Measurements from ENCODE around the gene LILRB5.
A peak's percentile ranks its signal among the peaks of the same experiment; 100 is the strongest.
"Not testable (repeated sequence)": the region's sequence is repeated elsewhere in the genome, so short reads cannot be mapped to it uniquely, and the experiment has no call there.

The LILRB5 gene

DNA sequence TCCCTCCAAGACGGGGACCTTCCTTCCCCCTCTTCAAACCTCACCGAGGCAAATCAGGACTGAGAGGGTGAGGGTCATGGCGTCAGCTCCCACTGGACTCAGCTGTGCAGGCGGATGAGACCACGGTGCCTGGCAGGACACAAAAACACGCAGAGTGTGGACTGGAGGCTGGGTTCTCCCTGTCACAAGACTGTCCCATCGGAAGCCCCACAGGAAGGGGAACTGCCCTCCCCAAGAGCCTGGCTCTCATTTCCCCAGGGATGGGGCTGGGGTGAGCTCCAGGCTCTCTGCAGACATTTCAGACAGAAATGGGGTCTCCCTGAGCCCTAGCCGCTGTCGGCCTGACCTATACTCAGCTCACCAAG, at the start of gene LILRB5:
Gene LILRB5, minus strand, starts transcription at position 158 of the 365 bp plus-strand sequence. Its CDS starts 80 bp downstream, at position 78.
- no peak for DNase-seq (ENCODE audit: low read depth)

DNA sequence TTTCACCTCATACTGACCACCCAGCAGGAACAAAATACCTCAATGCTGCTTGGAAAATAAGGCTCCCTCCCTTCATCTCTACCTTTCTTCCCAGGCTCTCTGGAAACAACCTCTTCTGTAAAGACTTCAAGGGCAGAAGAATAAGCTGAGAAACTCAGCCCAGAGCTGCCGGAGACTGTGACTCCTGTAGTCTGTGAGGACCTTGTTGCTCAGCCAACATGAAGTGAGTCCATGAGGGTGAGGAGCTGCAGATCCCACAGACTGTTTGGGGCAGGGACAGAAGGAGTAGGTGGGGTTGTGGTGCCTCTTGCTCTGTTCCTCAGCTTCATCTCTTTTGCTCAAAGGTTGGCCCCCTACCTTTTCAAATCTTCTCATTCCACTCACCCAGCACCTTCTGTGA, 48.1 kb upstream of the LILRB5 start:
- DNase-seq (ENCODE audit: low read depth), result no peak

DNA sequence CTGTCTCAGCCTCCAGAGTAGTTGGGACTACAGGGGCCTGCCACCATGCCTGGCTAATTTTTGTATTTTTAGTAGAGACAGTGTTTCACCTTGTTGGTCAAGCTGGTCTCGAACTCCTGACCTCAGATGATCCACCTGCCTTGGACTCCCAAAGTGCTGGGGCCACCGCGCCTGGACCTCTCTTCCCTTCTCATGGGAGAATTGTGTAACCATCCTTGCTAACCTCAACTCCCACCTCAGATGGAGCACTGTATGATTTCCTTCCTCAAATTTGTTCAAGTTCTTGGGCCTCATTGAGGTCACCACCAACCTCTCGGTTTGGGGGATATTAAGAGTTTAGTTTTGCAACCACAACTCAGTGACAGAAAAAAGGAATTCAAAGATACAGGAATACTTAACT, 45.2 kb upstream of the LILRB5 start:
- DNase-seq (ENCODE audit: low read depth), result no peak

DNA sequence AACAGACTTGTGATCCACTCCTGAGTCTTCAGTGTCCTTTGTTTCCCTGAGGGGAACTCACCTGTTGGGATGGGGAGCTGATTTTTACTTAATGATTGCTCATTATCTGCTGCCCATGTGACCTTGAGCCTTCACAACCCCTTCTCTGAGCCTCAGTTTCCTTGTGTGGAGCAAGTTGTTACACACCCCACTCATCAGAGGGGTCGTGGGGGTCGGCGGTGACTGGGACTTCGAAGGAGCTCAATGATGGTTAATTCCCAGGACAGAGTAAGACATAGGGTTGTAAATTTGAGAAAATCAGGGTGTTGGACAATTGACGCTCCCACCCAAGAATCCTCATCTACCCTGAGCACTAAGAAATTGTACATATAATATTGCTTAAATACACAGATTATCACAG, 42.4 kb upstream of the LILRB5 start:
- DNase-seq (ENCODE audit: low read depth), result no peak

DNA sequence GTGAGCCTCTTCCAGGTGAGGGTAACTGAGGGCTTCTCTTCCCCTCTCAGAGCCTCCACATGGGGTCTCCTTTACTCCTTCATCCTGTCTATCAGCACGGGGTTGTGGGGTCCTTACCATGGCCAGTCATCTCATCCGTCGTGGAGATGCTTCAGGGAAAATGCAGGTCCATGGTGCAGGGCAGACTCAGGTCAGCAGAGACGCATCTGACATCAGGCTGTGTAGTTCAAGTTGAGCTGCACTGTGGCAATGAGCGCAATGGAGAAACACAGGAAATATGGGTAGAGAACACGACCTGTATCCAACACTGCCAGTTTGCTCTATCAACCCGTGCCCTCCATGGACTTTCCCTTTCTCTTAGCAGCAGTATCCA, 42.0 kb upstream of the LILRB5 start:
- DNase-seq (ENCODE audit: low read depth), result no peak

DNA sequence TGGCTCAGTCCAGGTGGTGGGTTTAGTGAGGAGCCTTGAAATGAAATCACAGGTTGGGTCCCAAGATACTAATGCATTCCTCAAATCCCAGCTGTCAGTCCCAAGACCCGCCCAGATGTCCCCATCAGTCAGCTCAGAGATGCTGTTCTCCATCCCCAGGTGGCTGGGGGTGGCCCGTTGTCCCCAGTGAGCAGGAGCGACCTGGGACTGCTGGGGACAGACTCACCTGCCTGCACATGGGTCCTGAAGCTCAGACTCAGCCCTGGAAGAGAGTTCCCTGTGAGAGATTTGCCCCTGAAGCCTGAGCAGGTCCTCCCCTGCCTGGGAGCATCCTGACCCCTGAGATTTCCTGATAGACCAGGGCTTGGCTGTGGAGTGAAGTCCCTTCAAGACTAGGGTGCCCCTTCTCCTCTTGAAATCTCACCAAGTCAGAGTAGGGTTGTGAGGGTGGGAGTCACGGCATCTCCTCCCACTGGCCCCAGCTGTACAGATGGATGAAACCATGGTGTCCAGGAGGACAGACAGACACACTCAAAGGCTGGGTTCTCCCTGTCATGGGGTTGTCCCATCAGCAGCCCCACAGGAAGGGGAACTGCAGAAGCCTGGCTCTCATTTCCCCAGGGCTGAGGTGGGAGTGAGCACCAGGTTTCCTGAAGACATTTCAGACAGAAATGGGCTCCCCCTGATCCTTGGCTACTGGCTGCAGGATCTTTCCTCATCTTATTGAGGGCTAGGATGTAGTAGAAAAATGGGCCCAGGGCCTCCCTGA, 41.5 kb upstream of the LILRB5 start:
- no peak for DNase-seq (ENCODE audit: low read depth)

DNA sequence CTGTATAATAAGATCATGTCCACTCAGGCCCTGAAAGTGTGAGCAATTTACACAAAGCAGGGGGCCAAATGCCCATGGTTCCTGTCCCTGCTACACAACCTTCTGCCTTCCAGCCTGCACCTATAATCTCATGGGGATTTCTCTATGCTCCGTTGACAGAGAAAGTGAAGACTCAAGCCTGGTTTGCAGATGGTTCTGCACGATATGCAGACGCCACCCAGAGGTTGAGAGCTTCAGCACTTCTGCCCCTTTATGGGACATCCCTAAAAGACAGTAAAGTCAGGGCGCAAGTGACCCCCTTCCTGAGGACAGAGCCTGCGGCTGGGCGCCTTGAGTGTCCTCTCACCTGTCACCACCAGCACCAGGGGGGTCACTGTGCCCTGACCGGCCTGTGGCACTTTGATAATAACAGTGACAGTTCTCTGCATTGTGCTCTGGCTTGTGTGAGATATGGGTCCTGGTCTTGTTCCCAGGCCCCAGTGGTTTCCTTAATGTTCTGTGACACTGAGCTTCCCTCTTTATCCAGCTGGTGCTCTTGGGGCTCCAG, 40.8 kb upstream of the LILRB5 start:
- no peak for DNase-seq (ENCODE audit: low read depth)

DNA sequence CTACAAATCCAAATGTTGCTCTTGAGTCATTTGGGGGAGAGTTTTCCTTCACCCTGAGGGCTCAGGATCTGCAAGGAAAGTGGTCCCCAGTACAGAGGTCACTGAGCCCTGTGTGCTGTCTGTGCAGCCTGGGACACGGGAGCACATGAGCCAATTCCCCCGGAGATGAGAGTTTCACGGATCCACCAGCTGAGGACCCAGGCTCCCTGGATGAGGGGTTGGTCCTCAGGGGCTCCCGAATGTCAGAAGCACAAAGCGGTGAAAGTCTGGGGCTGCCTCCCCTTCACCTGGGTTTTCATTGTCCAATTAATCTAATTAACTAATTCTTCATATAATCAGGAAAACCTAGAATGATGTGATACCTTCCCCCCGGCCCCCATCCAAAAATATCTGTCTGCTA, 37.5 kb upstream of the LILRB5 start:
- DNase-seq (ENCODE audit: low read depth), result no peak

DNA sequence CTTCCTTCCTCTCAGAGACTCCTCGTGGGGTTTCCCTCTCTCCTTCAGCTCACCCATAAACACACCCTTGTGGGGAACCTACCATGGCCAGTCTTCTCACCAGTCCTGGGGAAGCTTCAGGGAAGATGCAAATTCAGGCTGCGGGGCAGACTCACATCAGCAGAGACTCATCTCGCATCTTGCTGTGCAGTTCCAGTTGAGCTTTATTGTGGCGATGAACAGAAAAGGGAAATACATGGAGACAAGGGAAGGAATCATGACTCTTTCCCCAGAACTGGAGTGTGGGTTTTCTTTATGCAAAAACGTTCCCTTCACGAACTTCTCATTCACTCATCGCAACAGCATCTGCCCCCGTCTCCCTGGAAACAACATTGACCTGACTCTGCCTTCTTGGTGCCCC, 32.1 kb upstream of the LILRB5 start:
- not testable (repeated sequence) for DNase-seq (ENCODE audit: low read depth)

DNA sequence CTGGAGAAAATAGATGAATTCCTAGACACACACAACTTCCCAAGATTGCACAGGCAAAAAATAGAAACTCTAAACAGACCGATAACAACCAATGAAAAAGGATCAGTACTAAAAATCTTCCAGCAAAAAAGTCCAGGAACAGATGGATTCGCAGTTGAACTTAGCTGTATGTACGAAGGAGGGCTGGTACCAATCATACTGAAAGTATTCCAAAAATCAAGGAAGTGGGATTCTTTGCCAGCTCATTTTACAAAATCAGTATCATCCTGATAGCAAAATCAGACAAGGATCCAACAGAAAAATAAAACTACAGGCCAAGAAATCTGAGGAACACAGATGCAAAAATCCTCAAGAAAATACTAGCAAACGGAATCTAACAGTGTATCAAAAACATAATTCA, 30.4 kb upstream of the LILRB5 start:
- peak; percentile 77 for DNase-seq (ENCODE audit: low read depth)

DNA sequence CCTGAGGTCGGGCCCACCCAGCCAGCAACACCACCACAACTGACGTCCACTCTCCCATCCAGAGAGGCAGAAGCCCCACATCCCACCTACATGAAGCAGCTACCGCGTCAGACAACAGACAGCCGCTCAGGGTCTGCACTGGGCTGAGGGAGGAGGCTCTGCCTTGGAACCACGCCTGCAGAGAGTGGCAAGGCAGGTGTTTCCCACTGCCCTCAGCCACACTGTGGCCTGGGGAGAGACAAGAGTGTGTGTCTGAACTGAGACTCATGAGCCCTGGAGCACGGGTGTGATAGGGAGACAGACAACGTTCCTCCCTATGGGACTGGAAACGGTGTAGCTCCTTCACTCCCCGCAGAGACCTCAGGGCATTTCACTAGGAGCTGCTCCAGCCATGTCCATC, 29.2 kb upstream of the LILRB5 start:
- DNase-seq (ENCODE audit: low read depth), result not testable (repeated sequence)

DNA sequence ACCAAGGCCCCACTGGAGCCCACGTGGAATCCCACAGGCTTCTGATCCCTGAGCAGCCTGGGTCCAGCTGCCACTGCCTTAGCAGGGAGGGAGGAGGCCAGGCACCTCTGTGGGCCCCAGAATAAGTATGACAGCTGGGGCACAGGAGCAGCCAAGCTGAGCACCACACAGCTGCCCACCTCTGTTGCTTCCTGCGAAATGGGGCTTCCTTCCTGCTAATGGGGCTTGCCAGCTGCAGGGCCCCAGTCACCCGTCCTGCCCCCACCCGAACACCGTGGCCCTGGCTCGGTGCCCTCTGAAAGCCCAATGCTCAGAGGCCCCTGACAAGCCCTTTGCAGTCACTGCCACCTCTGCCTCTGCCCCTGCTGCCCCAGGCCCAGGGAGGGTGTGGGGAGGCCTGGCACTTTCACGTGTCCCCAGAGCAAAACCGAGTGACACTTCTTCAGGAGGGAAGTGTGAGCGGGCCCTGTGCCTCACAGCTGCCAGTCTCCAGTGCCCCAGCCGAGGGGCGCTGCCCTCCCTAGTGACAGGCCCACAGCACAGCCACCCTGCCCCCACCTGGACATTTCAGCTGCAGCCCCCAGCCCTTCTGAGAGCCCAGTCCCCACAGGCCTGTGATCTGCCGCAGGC, 28.5 kb upstream of the LILRB5 start:
- not testable (repeated sequence) for DNase-seq (ENCODE audit: low read depth)

DNA sequence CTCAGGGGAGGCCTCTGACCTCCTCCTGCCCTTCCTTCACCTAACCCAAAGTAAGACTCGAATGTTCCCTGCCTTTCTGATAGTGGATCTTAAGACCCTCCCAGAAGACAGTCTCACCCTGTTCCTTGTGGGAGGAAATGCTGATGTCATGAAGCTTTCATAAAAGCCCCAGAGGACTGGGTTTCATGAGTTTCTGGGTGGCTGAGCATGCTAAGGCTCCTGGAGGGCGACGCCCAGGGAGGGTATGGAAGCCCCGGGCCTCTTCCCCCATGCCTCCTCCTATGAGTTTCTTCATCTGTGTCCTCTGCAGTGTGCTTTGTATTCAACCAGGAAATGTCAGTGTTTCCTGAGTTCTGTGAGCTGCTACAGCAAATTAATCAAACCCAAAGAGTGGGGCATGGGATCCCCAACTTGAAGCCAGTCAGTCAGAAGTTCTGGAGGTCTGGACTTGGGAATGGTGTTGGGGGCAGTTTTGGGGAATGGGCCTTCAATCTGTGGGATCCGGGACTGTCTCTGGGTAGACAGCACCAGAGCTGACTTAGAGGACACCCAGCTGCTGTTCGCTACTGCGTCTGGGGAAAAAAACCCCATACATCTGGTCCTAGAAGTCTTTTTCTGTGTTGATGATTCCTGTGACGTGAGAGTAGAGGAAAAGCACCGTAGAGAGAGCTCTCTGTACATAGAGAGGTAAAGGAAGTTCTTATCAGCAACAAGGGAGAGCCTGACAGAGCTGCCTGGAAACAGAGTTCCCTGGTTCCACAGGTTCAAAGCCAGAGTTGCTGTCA, 25.8 kb upstream of the LILRB5 start:
- no peak for DNase-seq (ENCODE audit: low read depth)

DNA sequence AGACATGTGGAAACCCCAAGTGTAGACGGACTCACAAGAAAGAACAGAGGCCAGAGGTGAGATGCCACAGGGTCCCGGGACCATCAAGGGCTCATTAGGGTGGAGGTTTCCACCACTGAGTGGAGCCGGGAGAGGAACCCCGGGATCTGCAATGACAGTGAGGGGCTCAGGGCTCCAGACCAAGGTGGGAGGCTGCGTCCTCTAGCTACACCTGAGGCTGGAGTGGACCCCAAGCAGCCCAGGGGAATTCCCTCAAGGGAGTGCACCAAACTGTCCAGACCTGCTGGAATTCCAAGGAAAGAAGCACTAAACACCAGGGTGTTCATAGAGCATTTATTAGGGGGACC, 24.6 kb upstream of the LILRB5 start:
- not testable (repeated sequence) for DNase-seq (ENCODE audit: low read depth)

DNA sequence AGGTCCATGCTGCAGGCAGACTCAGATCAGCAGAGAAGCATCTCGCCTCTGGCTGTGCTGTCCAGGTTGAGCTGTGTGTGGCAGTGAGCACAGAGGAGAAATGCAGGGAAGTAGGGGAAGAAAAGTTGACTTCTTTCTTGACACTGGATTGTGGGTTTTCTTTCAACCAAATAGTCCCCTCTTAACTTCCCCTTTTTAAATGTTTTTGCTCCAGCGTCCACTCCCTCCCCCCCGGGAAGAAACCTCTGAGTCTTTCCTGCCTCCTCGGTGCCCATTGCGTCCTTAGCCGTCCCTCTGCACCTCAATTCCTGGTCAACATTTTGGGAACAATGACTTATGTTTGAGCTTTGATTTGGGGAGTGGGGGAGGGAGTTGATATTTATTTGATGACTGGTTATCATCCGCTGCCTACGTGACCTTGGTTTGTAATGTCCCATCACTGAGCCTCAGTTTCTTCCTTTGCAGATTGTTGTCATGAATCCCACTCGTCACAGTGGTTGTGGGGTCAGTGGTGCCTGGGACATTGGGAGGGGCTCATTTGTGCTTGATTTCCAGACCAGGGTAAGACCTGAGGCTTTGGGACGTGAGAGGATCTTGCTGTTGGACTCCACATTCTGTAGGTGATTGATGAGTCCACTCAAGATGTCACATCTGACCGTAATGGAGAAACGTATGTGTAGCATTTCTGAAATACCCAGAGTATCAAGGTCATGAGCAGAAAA, 24.1 kb upstream of the LILRB5 start, which contains the start of gene LILRB2:
Gene LILRB2, minus strand, starts transcription at position 104 of the 722 bp plus-strand sequence. CDS start 614 bp downstream, outside the sequence.
- no peak for DNase-seq (ENCODE audit: low read depth)

DNA sequence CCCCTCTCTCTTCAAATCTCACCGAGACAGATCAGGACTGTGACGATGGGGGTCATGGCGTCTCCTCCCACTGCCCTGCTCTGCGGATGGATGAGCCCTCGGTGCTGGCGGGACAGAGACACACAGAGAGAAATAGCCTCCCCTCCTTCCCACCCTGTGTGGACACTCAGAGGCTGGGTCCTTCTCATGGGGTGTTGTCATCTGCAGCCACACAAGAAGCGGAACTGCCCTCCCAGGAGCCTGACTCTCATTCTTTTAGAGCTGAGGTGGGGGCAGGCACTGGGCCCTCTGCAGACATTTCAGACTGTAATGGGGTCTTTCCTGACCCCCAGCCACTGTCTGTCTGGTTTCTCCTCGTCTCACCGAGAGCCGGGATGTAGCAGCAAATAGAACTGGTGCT, 23.4 kb upstream of the LILRB5 start:
- DNase-seq (ENCODE audit: low read depth), result not testable (repeated sequence)

DNA sequence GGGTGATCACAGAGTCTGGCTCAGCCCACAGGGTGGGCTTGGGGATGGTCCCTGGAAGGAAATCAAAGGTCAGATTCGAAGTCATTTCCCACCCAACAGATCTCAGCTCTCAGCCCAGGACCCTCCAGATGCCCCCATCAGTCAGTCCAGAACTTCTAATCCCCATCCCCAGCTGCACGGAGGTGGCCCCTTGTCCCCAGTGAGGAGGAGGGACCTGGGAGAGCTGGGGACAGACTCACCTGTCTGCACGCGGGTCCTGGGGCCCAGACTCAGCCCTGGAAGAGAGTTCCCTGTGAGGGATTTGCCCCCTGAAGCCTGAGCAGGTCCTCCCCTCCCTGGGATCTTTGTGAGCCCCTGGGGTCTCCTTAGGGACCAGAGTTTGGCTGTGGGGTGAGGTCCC, 23.0 kb upstream of the LILRB5 start:
- not testable (repeated sequence) for DNase-seq (ENCODE audit: low read depth)

DNA sequence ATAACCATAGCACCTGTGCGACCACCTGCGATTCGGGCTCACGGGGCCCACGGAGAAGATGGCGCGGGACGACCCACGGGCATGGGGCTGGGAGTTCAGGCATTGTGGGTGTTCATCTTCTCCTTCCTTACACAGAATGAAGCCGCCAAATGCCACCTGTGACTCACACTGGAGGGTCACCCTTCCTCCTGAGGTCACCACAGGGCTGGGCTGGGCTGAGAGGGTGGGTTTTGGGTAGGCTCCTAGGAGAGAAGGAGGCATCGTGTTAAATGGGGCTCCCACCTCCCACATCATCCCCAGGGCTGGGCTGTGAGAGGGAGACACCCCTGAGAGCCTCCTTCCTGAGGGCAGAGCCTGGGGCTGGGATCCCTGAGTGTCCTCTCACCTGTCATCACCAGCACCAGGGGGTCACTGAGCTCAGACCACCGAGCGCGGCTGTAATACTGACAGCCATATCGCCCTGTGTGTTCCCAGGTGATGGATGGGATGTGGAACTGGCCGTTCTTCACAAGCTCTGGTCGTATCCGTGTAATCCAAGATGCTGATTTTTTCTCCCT, 22.4 kb upstream of the LILRB5 start:
- DNase-seq (ENCODE audit: low read depth), result no peak

DNA sequence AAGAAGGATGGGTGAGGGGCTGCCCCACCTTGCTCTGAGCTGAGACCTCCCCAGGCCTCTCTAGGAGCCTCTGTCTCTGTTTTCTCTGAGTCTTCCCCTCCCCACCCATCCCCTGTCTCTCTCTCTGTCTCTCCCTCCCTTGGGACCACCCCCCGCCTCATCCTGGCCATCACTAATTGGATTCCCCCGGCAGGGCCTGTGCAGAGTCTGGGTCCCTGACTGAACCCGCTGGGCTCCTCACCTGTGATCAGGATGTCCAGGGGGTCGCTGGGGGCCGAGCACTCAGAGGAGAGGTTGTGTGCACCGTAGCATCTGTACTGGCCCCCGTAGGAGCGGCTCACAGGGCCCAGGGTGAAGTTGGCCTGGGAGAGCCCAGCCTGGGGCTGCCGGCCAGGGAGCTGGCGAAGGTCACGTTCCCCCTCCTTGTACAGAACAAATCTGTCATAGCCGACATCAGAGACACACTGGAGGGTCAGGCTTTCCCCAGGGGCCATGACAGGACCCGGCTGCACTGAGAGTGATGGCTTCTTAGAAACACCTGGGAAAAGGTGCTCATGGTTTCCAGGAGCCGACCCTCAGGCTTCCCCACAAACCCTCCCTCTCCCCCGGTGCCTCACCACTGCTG, 21.6 kb upstream of the LILRB5 start:
- not testable (repeated sequence) for DNase-seq (ENCODE audit: low read depth)

DNA sequence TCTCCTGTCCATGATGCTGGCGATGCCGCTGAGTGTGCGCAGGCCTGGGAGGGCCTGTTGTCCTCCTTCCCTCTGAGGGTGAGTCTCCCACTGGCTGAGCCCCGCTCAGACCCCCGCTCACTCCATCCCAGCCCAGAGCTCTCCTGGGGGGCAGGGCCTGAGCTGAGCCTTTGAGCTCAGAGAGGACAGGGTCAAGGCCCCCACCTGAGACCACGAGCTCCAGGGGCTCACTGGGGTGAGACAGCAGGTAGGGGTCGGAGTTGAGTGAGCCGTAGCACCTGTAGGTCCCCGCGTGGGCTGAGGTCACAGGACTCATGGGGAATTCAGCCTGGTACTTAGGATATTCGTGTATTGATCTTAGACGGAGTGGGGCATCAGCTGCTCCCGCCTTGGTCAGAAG, 21.0 kb upstream of the LILRB5 start:
- not testable (repeated sequence) for DNase-seq (ENCODE audit: low read depth)

DNA sequence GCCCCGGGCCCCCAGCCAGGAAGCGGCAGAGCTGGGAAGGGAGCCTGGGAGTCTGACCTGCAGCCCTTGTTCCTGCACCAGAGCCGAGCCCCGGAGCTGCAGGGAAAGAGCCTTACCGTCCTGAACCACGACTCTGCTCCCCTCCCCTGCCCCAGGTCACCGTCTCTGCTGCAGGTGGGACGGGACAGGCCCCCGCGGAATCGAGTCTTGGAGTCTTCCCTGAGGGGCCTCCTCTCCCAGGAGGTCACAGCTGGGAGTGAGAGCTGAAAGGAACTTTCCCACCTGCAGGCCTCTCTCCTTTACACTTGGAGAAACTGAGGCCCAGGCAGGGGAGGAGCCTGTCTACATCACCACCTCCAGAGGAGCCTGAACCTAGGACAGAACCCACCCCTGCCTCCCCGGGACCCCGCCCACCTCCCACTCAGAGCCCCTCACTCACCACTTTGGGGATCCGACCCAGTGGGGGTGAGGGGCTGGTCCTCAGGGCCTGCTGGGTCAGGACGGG, 20.1 kb upstream of the LILRB5 start:
- not testable (repeated sequence) for DNase-seq (ENCODE audit: low read depth)

Data from HS-5 (cell line).